GM19025 (cell line): ENCODE results near the gene SRRM2.

ENCODE experiments used
- ATAC-seq: cut with Tn5 transposase; IDR thresholded peaks from one replicate; pipeline ENCODE4 v1.9.1; 2021; ENCODE audit warnings: mild to moderate bottlenecking, low read depth, moderate library complexity; ENCODE audit not compliant: unreplicated experiment

The SRRM2 gene

GRCh38 chr16:2787961-2788360 is 35.5 kb downstream of the SRRM2 start:
- ATAC-seq: no peak

- ATAC-seq: no peak
These were observed 38.2 kb downstream of the SRRM2 start for GRCh38 chr16:2790631-2791030.

DNA sequence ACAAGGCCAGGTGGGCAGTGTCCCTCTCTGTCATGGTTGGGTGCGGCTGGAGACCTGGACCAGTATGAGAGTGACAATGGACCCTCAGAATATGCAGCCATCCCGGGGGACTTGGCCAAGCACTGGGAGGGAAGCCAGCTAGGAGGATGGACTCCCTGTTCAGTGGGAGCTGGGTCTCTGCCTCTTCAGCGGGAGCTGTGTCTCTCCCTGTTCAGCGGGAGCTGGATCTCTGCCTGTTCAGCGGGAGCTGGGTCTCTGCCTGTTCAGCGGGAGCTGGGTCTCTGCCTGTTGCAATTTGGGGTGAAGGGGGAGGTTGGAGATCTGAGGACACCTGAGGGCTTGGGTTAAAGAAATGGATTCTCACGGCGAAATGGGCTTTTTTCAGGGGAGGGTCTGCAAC is 38.7 kb downstream of the SRRM2 start:
- no peak for ATAC-seq

- no peak for ATAC-seq
These were observed 40.5 kb downstream of the SRRM2 start for GRCh38 chr16:2792940-2793339.

GRCh38 chr16:2795395-2796143 is 43.1 kb downstream of the SRRM2 start:
- ATAC-seq: no peak

DNA sequence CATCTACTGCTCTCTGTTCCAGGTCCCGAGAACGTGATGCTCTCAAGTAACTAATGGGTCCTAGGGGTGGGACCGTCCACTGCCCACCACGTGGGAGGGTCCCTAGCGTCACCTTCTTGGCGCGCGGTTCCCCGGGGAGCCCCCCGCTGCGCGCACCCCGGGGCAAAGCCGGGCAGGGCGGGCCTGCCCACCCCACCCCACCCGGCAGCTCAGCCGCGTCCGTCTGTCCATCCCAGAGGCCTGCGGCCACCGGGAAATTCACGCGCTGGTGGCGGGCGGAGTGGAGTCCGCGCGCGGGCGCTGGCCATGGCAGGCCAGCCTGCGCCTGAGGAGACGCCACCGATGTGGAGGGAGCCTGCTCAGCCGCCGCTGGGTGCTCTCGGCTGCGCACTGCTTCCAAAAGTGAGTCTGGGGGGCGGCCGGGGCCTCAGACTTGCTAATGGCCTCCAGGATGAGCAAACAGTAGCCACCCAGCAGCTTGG is 46.3 kb downstream of the SRRM2 start:
- no peak for ATAC-seq

- ATAC-seq: no peak
These were observed 46.9 kb downstream of the SRRM2 start for GRCh38 chr16:2799205-2799858.

- no peak for ATAC-seq
These were observed 47.4 kb downstream of the SRRM2 start for GRCh38 chr16:2799859-2800226.

- no peak for ATAC-seq
These were observed 51.2 kb downstream of the SRRM2 start for GRCh38 chr16:2803545-2804195.

DNA sequence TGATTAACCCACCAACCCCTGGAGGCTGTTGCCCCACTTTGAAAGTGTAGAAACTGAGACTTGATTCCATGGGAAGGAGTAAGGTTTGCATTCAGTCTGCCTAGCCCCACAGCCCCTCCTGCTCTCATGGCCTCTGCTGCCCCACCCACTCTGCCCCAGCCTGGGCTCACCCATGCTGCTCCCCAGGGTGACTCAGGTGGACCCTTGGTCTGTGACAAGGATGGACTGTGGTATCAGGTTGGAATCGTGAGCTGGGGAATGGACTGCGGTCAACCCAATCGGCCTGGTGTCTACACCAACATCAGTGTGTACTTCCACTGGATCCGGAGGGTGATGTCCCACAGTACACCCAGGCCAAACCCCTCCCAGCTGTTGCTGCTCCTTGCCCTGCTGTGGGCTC is 52.3 kb downstream of the SRRM2 start:
- ATAC-seq: no peak

- no peak for ATAC-seq
These were observed 53.8 kb downstream of the SRRM2 start for GRCh38 chr16:2806286-2806685.

- ATAC-seq: no peak
These were observed 55.7 kb downstream of the SRRM2 start for GRCh38 chr16:2808181-2808580.

- no peak for ATAC-seq
These were observed 56.8 kb downstream of the SRRM2 start for GRCh38 chr16:2809149-2809760.

DNA sequence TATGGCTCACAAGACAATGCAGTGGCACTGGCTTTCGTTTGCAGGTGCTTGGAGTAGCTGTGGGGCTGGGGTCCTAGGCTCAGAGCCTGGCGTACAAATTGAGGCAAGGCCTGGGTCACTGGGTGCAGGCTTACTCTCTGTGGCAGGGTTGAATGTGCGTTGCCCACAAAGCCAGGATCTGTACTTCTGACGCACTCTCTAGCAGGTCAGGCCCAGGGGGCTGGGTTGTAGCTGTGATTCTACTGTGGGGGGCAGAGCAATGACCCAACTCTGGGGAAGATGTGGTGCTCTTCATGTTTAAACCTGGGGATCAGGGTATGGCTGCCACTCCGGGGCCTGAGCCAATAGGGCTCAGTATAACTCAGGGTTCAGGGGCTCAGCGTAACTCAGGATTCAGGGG is 58.2 kb downstream of the SRRM2 start:
- no peak for ATAC-seq

DNA sequence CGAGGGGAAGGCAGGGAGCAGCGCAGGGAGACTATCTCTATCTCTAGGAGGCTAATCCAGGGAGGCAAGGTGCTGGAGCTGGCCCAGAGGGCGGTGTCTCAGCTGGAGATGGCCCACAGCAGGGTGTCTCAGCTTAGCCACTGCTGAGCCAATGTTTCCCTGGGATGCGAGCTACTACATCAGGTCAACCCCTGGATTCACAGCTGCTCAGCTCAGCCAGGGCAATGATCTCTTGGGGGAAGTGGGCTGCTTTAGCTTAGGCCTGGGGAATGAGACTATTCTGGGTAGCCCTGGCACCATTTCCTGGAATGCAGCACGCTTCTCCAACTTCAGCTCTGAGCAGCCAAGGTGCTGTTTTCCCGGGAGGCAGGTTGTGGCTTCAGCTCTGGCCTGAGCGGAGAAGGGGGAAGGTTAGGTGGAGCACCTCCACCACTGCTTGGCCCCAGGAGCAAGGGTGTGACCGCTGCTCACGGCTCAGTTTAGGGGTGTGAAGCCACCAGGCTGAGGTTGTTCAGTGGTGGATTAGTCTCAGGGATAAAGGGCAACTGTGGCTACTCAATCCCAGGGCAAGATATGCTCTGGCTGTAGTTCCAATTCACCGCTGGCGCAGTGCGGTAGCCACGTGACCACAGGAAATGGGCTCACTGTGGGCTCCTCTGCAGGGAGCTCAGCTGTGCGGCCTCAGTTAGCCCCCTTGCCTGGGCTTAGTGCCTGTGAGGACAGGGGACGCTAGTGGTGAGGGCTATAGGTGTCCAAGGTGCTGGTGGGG is 59.4 kb downstream of the SRRM2 start:
- no peak for ATAC-seq

GRCh38 chr16:2813771-2814221 is 61.4 kb downstream of the SRRM2 start:
- ATAC-seq: no peak

GRCh38 chr16:2814551-2815298 is 62.3 kb downstream of the SRRM2 start:
- no peak for ATAC-seq

DNA sequence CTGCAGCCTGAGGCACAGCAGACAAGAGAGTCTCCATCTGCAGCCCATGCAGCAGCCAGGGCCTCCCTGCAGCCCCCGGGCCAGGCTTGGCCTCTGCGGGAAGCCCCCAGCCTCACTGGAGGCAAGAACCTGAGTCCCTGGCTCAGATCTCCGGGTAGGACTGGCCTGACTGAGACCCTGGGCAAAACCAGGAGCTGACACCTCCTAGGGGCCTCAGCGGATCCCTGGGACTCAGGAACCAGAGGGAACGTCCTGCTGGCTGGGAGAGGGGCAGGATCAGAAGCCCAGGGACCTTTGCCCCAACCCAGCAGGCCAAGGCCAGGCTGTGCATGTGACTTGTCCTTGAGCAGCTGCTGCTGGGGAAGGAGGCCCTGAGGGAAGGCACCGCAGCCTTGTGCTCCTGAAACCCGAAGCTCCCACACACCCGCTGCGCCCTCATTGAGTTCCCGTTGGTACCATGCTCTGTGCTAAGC is 62.9 kb downstream of the SRRM2 start:
- ATAC-seq: no peak

DNA sequence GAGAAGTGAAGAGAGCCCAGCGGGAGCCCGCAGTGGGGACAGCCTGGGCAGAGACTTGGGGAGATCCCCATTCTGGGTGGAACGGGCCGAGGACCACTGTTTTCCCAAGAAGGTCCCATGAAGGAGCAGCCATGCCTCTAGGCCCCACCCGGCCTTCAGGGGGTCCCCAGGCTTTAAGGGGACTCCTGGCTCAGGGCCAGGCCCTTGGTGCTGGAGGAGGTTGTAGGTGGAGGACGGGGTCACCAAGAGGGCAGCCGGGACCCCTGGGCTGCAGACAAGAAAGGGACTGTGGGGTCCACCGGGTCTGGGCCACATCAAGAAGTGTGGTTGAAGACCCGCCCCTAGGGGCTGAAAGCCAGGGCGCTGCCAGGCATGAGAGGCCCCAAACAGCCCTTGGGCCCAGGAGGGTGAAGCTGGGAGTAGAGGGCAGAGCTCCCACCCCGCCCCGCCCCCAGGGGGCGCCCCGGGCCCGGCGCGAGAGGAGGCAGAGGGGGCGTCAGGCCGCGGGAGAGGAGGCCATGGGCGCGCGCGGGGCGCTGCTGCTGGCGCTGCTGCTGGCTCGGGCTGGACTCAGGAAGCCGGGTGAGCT is 64.4 kb downstream of the SRRM2 start, which contains the start of gene PRSS21:
PRSS21 (plus strand) TSS at position 487 of the 589 bp plus-strand sequence; CDS start at position 519, 32 bp downstream.
- no peak for ATAC-seq
